Activated naive CD4-positive, alpha-beta T cell (primary cell): ENCODE data around the gene WWC2.

Source experiments
- DNase-seq, 4 experiments: peaks; one replicate each; lab custom pipeline; 2025; lab: John Stamatoyannopoulos, UW

Gene WWC2

DNA sequence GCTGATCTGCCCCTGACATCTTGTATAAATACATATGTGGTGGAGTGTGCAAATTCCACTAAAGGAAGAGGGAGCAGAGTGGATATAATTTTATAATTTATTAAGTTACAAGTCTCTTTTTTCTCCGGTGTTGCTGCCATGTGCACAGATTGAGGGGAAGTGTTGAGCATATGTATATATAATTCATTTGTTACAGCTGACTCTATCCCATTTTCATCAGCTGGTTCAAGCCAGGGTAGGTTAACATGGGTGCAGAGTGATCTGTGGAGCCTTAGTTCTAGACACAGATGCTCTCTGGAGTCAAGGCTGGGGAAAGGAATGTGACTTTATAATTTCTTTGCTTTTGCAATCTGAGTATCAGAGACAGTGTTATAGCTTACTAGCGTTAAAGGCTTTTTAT, 103.5 kb downstream of the WWC2 start:
- DNase-seq: no peak

DNA sequence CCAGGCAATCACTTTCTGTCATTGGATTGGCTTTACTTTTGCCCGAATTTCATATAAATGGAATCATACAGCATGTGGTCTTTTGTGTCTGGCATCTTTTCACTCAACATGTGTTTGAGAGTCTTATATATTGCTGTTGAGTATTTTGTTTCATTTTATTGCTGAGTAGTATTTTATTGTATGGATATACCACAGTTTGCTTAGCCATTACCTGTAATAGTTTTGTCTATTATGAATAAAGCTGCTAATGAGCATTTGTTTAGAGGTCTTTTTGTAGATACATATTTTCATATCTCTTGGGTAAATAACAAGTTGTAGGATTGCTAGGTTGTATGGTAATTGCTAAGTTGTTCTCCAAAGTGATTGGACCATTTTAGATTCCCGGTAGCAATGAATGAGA, 105.7 kb downstream of the WWC2 start:
- no peak for DNase-seq

DNA sequence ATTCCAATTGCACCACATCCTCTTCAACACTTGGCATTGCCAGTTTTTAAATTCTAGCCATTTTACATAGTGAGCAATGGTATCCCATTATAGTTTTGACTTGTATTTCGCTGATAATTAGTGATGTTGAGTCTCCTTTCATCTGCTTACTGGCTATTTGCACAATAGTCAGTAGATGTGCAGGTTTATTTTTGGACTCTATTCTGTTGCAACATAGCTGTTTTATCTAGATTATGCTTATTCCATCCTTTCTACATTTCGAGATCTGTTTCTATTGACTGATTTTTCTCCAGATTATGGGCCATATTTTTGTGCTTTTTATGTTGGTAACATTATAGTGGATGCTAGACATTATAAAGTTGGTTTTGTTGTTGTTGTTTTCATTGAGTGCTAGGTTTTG, 106.1 kb downstream of the WWC2 start:
- DNase-seq: no peak

DNA sequence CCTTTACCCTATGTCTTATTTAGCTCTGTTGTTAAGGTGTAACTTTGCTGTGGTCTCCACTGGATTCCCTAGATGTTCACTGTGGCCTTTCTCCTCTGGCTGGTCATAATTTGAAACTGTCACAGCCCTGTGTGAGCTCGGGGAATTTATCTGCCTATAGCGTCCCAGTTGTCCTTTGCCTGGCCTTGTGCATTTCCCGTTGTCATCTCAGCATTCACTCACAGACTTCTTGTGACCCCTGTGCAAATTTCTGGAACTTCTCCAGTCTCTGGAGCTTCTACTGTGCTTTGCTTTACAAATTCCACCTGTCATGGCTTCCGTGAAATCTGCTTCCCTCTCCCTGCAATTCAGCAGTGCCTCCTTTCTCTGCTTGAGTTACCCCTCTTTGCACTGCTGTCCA, 106.7 kb downstream of the WWC2 start:
- no peak for DNase-seq

DNA sequence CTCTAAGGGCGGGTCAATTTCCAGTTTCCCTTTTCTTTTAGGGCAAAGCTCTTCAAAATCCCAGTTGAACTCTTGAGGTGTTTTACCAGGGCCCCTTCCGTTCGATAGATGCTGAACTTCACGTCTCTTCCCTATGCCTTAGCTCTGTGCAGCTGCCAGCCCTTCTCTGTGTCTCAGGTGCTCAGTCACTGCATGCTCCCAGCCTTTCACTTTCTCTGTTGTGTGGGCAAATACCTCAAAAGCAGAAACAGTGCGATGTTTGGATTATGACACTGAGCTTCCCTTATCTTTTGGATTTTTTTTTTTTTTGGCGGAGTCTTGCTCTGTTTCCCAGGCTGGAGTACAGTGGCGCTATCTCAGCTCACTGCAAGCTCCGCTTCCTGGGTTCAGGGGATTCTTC, 112.5 kb downstream of the WWC2 start:
- DNase-seq: no peak

DNA sequence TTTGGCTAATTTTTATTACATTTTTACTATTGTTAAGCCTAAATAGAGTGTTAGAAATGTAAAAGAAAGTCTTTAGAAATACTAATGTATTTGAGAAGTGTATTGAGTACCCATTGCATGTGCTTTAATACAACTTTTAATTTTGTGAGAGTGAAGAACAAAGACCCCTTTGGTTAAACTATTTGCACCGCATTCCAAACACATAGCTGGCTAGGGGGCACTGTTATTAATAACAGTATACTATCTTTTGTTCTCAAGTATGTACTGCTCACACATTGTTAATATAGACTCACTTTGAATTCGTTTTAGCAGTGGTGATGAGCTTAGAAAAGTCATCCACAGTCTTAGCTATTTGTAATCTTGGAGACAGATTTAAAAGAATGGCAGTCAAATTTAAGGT, 114.9 kb downstream of the WWC2 start:
- no peak for DNase-seq

DNA sequence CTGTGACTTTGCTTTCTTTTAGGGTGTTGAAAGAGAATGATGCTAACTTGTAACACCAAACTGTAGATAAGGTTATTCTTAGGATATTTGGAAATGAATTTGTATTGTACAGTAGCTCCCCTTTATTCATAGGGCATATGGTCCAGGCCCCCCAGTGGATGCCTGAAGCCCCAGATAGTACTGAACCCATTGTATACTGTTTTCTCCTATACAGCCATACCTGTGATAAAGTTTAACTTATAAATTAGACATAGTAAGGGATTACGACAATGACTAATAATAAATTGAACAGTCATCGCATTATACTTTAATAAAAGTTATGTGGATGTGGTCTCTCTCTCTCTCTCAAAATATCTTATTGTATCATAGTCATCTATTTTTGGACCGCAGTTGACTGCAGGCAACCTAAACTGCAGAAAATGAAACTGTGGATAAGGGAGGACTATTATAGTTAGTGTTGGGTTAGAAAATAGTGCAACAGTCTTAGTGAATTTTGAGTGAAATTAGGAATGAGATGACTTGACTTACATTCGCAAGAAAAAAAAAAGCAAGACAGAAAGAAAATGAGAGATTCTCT, 115.9 kb downstream of the WWC2 start:
- DNase-seq: no peak

DNA sequence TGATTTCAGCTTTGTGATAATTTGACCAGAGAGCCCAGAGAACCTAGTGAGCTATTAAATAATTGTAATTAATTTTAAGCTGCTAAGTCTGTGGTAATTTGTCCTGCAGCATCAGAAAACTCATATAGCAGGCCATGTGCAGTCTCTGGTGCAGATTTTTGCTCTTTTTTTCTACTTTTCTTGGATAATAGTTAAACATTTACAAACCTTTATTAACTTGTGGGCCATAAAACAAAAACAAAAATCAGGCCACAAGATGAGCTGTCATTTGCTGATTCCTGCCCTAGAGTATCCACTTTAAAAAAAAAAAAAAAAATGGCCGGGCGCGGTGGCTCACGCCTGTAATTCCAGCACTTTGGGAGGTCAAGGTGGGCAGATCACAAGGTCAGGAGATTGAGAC, 121.2 kb downstream of the WWC2 start:
- no peak for DNase-seq

DNA sequence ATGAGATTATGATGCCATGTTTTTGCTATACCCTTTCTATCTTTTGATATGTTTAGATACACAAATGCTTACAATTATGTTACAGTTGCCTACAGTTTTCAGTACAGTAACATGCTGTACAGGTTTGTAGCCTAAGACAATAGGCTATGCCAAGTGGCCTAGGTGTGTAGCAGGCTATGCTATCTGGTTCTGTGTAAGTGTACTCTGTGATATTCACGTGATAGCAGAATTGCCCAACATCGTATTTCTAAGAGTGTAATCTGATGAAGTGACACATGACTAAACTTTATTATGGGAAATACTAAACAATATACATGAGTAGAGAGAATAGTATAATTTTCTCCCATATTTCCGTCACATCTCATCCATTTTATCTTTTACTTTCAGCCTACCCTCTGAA, 124.0 kb downstream of the WWC2 start:
- DNase-seq: no peak

DNA sequence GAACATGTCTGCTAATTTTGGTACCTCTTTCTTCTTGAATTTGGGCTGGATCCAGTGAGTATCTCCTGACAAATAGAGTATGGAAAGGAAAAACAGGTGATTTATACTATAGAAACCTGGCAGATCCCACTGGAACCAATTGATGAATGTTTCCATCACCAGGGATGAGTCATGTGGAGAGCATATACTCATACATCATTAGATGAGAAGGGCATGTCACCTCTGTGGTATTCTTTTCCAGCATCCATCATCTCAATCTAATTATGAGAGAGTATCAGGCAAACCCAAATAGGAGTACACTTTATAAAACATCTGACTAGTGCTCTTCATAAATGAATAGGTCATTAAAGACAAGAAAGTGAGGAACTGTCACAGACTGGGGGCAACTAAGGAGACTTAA, 130.3 kb downstream of the WWC2 start:
- no peak for DNase-seq

DNA sequence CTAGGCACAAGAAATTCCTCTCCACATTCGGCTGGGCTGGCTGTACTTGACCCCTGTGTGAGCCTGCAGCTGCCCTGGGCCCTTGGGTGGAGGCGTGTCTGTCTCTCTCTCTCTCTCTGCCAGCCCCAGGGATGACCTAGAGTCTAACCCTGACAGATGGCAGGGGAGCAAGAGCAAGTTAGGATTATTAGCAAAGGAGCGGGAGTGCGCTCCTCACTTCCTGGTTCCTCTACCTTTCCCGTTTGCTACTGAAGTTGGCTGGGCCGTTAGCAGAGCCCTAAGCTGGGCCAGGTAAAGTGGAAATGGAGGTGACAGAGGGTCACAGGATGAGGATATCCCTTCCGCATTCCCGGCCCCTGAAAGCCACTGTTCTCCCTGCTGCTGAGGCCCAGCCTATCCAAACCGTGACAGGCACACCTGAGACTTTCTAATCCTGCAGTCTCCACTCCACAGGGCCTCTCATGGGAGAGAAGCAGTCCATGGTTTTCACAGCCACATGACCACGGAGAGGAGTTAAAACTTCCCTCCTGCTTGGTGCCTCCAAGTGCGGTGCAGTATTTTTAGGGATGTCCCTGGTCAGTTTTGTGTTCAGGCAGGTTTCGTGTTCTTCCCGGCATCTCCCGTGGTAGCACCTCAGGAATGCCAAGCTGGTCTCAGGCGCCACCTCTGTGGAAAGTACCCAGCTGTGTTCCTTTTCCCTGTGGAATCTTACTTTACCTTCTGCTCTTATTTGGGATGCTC, 141.7 kb downstream of the WWC2 start:
- DNase-seq: no peak

DNA sequence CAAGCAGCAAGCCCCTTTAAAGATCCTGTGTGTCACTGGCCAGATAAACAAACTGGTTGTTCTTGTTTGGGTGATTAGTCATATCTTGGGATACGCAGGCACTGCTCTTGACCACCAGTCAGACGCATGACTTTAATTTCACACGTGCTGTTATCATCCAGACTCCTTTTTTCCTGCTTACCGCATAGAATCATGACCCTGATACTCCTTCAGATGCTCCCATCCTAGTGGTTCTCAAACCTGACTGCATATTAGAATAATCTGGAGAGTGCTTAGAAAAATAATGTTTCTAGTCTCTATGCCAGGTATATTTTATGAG, 142.2 kb downstream of the WWC2 start:
- no peak for DNase-seq

DNA sequence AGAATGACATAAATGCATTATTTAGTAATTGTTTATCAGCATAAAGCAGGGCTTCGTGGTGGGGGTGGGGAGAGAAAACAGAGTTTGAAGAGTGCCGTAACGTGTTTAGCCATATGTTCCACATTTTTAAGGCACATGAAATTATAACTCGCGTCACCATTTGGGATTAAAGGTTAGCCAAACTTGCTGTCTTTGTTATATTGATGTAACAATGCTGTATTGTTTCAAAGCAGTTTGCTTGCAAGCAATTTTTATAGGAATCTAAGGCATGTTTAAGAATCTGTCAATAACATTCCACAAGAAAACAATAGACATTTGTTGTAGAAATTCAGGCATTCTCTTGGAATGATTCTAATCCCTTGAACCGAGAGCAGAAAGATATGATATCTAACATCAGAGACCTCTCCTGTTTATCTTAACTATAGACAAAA, 142.7 kb downstream of the WWC2 start:
- DNase-seq: no peak

DNA sequence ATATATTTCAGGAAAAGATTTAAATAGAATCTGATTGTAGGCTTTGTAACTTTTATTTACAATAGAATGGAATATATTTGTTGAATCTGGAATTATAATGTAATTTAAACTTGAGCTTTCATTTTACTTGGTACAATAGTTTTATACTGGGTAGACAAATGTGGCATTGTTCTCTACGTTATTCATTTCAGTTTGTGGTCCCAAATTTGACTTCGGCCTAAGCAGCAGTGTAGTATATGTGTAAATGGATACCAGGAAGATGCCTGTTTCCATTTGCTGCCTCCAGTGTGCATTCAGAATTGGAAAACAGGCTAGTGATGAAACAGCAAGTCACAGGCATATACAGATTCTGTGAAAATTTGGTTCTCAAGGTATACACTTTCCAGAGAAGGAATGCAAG, 143.2 kb downstream of the WWC2 start:
- no peak for DNase-seq

DNA sequence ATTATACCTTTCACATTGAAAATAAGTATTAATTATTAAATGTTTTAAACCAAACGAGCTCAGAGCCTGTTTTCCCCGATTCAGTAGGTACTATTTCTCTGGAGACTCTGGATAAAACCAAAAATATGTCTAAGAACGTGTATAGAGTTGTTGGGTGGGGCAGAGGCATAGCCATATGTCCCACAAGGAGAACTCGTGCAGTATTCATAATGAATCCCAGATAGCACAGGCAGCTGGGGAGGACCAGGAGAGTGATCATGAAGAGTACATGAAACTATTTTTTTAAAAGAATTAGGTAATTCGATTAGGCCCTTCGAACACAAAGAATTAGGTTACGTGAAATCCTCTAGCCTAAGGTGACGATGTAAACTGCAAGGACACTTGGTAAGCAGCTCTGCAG, 145.0 kb downstream of the WWC2 start:
- no peak for DNase-seq

DNA sequence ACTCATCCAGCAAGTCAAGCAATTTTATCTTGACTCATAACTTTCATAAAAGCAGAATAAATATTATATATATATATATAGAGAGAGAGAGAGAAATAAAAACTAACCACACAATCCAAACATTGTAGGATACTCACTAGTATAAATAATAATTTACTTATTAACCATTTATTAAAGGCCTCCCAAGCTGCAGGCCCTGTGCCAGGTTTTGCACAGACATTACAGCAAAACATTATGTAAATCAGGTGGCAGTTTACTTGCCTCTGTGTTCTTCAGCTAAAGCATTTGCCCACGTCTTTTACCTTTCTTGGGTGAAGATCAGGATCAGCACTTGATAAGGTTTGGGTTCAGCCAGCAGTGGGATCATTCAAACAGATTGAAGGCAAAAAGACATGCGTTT, 145.4 kb downstream of the WWC2 start:
- no peak for DNase-seq

DNA sequence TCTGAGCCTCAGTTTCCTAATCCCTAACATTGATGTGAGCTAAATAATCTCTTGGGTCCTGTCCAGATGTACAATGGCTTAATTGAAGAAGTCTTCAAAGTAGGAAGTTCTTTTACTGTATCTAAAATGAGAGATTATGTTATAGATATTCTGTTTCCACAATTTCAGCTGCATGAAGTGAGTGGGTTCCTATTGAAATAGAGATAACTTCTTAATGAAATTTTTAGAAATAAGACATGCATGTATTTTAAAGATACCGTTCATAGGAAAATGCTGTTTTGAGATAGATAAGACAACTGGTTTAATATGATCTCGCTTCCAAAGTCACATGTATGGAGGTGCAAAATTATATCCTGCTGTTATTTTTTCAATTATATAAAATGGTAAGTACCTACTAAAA, 149.1 kb downstream of the WWC2 start:
- no peak for DNase-seq

DNA sequence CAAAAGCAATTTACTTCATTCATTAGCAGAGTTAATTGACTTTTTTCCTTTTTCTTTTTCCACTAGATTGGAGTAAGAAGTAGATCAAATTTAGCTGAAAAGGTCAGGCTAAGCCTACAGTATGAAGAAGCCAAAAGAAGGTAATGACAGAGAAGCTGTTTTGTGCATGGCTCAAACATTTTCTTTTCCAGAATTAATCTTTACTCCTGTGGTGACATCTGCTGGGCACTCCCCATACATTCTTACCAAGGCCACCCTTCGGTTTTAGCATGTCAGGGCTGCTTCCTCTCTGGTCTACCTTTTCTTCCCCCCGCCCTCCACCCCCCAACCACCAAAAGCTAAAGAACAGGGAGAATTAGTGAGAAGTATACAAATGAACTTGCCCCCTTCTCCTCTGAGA, 150.8 kb downstream of the WWC2 start:
- no peak for DNase-seq

DNA sequence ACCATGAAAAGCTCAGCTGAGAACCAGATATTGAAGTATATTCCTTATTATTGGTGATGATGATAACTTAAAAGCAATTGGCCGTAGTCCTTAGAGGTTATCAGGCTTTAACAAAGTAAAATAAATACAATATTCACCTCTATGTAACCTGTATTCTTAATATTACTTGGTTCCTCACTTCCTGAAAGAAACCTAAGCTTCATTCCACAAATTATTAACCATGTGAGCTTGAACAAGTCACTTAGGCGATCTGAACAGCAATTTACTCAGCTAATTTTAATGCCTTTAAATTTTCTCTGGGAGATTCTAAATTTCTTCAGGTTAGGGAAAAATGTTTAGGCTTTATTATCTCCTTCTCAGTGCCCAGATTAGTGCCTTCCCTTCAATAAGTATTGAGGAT, 151.8 kb downstream of the WWC2 start:
- no peak for DNase-seq

DNA sequence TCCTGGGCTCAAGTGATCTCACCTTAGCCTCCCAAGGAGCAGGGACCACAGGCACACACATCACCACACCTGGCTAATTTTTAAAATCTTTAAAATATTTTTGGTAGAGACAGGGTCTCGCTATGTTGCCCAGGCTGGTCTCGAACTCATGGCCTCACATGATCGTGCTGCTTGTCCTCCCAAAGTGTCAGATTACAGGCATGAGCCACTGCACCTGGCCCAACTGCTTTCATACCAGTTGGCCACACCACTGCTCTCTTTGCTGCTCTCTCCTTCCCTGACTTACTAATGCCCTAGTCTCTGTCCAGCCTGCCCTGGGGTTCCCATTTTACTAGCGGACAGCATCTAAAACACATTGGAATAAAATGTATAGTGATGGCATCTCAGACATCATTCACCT, 153.9 kb downstream of the WWC2 start:
- no peak for DNase-seq

DNA sequence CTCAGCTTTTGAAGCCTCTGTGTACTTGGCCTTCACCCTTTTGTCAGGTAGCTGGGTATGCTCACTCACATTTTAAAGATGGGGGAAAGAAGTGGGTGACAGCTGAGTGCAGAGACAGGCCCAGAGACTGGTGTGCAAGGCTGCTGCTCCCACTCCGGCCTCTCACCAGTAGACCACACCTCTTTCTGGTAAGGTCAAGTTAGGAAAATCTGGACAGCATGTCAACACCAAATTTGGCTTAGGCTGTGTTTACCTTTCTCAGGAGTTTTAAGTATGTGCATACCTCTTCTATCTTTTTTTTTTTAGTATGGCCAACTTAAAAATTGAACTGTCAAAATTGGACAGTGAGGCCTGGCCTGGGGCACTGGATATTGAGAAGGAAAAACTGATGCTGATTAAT, 154.4 kb downstream of the WWC2 start:
- no peak for DNase-seq

DNA sequence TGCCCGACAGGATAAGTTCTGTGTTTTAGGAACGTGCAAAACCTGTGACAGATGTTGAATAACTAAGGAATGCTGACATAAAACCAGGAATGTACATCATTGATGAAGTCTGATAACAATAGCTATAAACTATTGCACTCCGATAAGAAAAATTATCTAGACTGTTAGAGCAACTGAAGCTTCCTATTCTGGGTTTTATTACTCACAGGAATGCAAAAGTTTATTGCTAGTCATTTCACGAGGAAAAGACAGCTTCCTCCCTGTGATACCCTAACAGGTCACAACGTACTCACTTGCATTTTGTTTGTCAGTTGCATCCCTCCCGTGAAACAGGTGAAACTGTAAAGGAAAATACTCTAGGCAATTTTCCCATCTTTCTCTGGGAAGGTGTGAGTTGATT, 155.1 kb downstream of the WWC2 start:
- DNase-seq: no peak

DNA sequence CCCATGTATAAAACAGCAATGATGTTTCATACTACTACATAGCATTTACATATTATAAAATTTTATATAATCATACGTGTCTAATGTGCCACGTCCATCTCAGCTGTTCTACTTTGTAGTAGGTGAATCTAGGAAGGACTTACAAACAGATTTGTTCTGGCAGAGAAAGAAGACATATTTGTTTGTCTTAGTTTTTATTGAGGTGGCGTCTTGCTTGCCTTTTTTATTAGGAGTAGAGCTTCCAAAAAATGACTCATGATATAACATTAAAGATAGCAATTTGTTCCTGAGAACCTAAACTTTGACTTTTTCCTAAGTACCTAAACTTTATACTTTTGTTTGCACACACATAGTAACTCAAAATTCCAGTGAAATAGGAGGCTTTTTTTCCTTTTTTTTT, 156.4 kb downstream of the WWC2 start:
- DNase-seq: no peak

DNA sequence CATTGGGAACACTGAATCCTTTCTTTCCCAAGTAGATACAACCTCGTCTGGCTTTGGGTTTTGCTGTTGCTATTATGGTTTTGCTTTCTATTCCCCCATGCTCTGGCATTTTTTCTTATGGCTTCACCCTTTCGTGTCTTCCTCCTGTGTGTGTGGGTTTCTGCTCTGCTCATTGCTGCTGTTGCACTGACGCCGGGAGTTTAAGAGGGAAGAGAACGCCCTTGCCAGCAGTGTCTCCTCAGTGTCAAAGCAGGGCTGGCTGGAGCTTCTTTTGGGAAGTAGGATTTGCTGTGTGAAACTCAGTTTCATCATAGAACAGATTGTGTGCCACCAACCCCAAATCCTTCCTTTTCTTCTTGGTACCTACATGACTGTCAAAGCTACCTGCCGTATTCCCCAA, 157.3 kb downstream of the WWC2 start:
- DNase-seq: no peak
